ENCODE results near the gene ZIC1. TPM values are rescaled to one million over a fixed set of nuclear protein-coding genes. Genes with fewer than 3 reads are reported as not detected.

The ZIC1 gene
- total RNA-seq, 2 donors from 2014 or later = not detected

- Mint-ChIP-seq H3K4me1 (no peaks in the 10 kb centered on the region), H3K36me3 (ENCODE audit: low read depth) (peaks cover 4% of the 10 kb centered on the region), H3K27me3 (peaks cover 55% of the 10 kb centered on the region), H3K9me3 (no peaks in the 10 kb centered on the region), H3K4me3 (no peak overlapping the region), H3K27ac (no peak overlapping the region)
- ATAC-seq (replicated peaks) = no peak
Measured at GRCh38 chr3:147371771-147372340, 37.3 kb upstream of the ZIC1 start.

- peaks cover 4% of the 10 kb centered on the region for H3K36me3 Mint-ChIP-seq (ENCODE audit: low read depth)
- H3K4me3 Mint-ChIP-seq = no peak overlapping the region
- no peak for ATAC-seq (replicated peaks)
- no peak overlapping the region for H3K27ac Mint-ChIP-seq
- H3K4me1 Mint-ChIP-seq = no peaks in the 10 kb centered on the region
- peaks cover 61% of the 10 kb centered on the region for H3K27me3 Mint-ChIP-seq
- no peaks in the 10 kb centered on the region for H3K9me3 Mint-ChIP-seq
Measured at GRCh38 chr3:147372525-147373027, 36.6 kb upstream of the ZIC1 start.

- no peak overlapping the region for H3K4me3 Mint-ChIP-seq
- no peaks in the 10 kb centered on the region for H3K4me1 Mint-ChIP-seq
- no peaks in the 10 kb centered on the region for H3K9me3 Mint-ChIP-seq
- peaks cover 4% of the 10 kb centered on the region for H3K36me3 Mint-ChIP-seq (ENCODE audit: low read depth)
- peaks cover 63% of the 10 kb centered on the region for H3K27me3 Mint-ChIP-seq
- ATAC-seq (replicated peaks) = no peak
- no peak overlapping the region for H3K27ac Mint-ChIP-seq
Measured at GRCh38 chr3:147373301-147373700, 35.9 kb upstream of the ZIC1 start.

GRCh38 chr3:147377412-147378367 lies 31.5 kb upstream of the ZIC1 start:
- ATAC-seq (replicated peaks) = no peak
- H3K4me3 Mint-ChIP-seq = no peak overlapping the region
- no peaks in the 10 kb centered on the region for H3K4me1 Mint-ChIP-seq
- H3K36me3 Mint-ChIP-seq (ENCODE audit: low read depth) = peaks cover 4% of the 10 kb centered on the region
- peaks cover 4% of the 10 kb centered on the region for H3K9me3 Mint-ChIP-seq
- H3K27ac Mint-ChIP-seq = no peak overlapping the region
- peaks cover 62% of the 10 kb centered on the region for H3K27me3 Mint-ChIP-seq

- Mint-ChIP-seq H3K4me3 (no peak overlapping the region), H3K36me3 (ENCODE audit: low read depth) (peaks cover 4% of the 10 kb centered on the region), H3K27me3 (peaks cover 62% of the 10 kb centered on the region), H3K27ac (no peak overlapping the region), H3K4me1 (no peaks in the 10 kb centered on the region), H3K9me3 (peaks cover 4% of the 10 kb centered on the region)
- no peak for ATAC-seq (replicated peaks)
Measured at GRCh38 chr3:147379651-147380050, 29.5 kb upstream of the ZIC1 start.

GRCh38 chr3:147380387-147380951 lies 28.7 kb upstream of the ZIC1 start:
- H3K36me3 Mint-ChIP-seq (ENCODE audit: low read depth) = peaks cover 4% of the 10 kb centered on the region
- H3K27ac Mint-ChIP-seq = no peak overlapping the region
- peaks cover 67% of the 10 kb centered on the region for H3K27me3 Mint-ChIP-seq
- peaks cover 4% of the 10 kb centered on the region for H3K9me3 Mint-ChIP-seq
- no peak overlapping the region for H3K4me3 Mint-ChIP-seq
- H3K4me1 Mint-ChIP-seq = no peaks in the 10 kb centered on the region
- no peak for ATAC-seq (replicated peaks)

GRCh38 chr3:147380977-147381376 lies 28.2 kb upstream of the ZIC1 start:
- Mint-ChIP-seq H3K27ac (no peak overlapping the region), H3K36me3 (ENCODE audit: low read depth) (peaks cover 4% of the 10 kb centered on the region), H3K27me3 (peaks cover 72% of the 10 kb centered on the region), H3K9me3 (peaks cover 4% of the 10 kb centered on the region), H3K4me1 (no peaks in the 10 kb centered on the region), H3K4me3 (no peak overlapping the region)
- ATAC-seq (replicated peaks) = no peak

- no peaks in the 10 kb centered on the region for H3K4me1 Mint-ChIP-seq
- H3K27ac Mint-ChIP-seq = no peak overlapping the region
- no peak for ATAC-seq (replicated peaks)
- H3K36me3 Mint-ChIP-seq (ENCODE audit: low read depth) = peaks cover 4% of the 10 kb centered on the region
- H3K27me3 Mint-ChIP-seq = peaks cover 78% of the 10 kb centered on the region
- H3K4me3 Mint-ChIP-seq = no peak overlapping the region
- H3K9me3 Mint-ChIP-seq = peaks cover 4% of the 10 kb centered on the region
Measured at GRCh38 chr3:147381596-147381995, 27.6 kb upstream of the ZIC1 start.

GRCh38 chr3:147383617-147384016 lies 25.5 kb upstream of the ZIC1 start:
- no peak overlapping the region for H3K4me3 Mint-ChIP-seq

GRCh38 chr3:147384210-147385058 lies 24.7 kb upstream of the ZIC1 start:
- Mint-ChIP-seq H3K9me3 (no peaks in the 10 kb centered on the region), H3K27ac (no peak overlapping the region), H3K27me3 (peaks cover 78% of the 10 kb centered on the region), H3K36me3 (ENCODE audit: low read depth) (no peaks in the 10 kb centered on the region), H3K4me3 (no peak overlapping the region), H3K4me1 (no peaks in the 10 kb centered on the region)
- no peak for ATAC-seq (replicated peaks)

More at GRCh38 chr3:147383617-147384016, 25.5 kb upstream of the ZIC1 start:
- Mint-ChIP-seq H3K9me3 (peaks cover 4% of the 10 kb centered on the region), H3K27ac (no peak overlapping the region), H3K27me3 (peaks cover 78% of the 10 kb centered on the region), H3K36me3 (ENCODE audit: low read depth) (peaks cover 4% of the 10 kb centered on the region), H3K4me1 (no peaks in the 10 kb centered on the region)
- ATAC-seq (replicated peaks) = no peak

- Mint-ChIP-seq H3K36me3 (ENCODE audit: low read depth) (no peaks in the 10 kb centered on the region), H3K4me1 (no peaks in the 10 kb centered on the region), H3K4me3 (no peak overlapping the region), H3K9me3 (no peaks in the 10 kb centered on the region), H3K27me3 (peaks cover 80% of the 10 kb centered on the region), H3K27ac (no peak overlapping the region)
- no peak for ATAC-seq (replicated peaks)
Measured at GRCh38 chr3:147385059-147386012, 23.8 kb upstream of the ZIC1 start.

GRCh38 chr3:147387291-147387884 lies 21.8 kb upstream of the ZIC1 start:
- Mint-ChIP-seq H3K4me3 (no peak overlapping the region), H3K27ac (no peak overlapping the region), H3K27me3 (peaks cover 76% of the 10 kb centered on the region), H3K36me3 (ENCODE audit: low read depth) (no peaks in the 10 kb centered on the region), H3K9me3 (no peaks in the 10 kb centered on the region), H3K4me1 (no peaks in the 10 kb centered on the region)
- no peak for ATAC-seq (replicated peaks)
